PC-3 (cell line): ENCODE results near the gene LUC7L2. TPM values are rescaled to one million over a fixed set of nuclear protein-coding genes. Genes with fewer than 3 reads are reported as not detected.

ENCODE experiments used
- ATAC-seq: fragments of 200-7000 bp; cut with Tn5 transposase; 2 replicates; pipeline ENCODE4 v1.9.1; 2020; ENCODE audit warnings: mild to moderate bottlenecking, moderate library complexity
- BruUV-seq: library from RNA; stranded (reverse); fragments of 400-500 nt; replicated peaks from 2 replicates; lab custom pipeline; 2021; lab: Mats Ljungman, UMichigan
- CTCF ChIA-PET: fragments of 300-600 bp; sonication (Branson Sonifier 250); formaldehyde crosslinking; loops from one replicate; lab custom pipeline; 2022; ENCODE audit warnings: antibody characterized with exemption; lab: Charles Lee
- POLR2A ChIA-PET: fragments of 300-600 bp; sonication (Branson Sonifier 250); formaldehyde crosslinking; loops from one replicate; lab custom pipeline; 2022; ENCODE audit warnings: antibody characterized with exemption; ENCODE audit not compliant: unreplicated experiment; lab: Charles Lee
- DNase-seq: peaks from one replicate; pipeline ENCODE4 v3.0.0-alpha.2; 2015
- H2AFZ ChIP-seq: fragments of 300-600 bp; sonication (generic); 2 replicates; pipeline ENCODE4 v1.6.0; 2016; ENCODE audit warnings: antibody characterized with exemption, low read length
- H3F3A ChIP-seq: fragments of 300-600 bp; sonication (generic); one replicate; pipeline ENCODE4 v1.6.0; 2017; ENCODE audit warnings: antibody characterized with exemption, low read length, control low read depth, mild to moderate bottlenecking; ENCODE audit not compliant: unreplicated experiment
- H3K27ac ChIP-seq: fragments of 300-600 bp; sonication (generic); 2 replicates; pipeline ENCODE4 v1.5.1; 2016; ENCODE audit warnings: mild to moderate bottlenecking, low read length
- H3K27me3 ChIP-seq: fragments of 300-600 bp; sonication (generic); 2 replicates; pipeline ENCODE4 v1.6.1; 2016; ENCODE audit warnings: low read length, mixed read lengths
- H3K36me3 ChIP-seq: fragments of 300-600 bp; sonication (generic); 2 replicates; pipeline ENCODE4 v1.6.1; 2016; ENCODE audit warnings: low read depth, mixed run types, low read length, mixed read lengths
- H3K4me1 ChIP-seq: fragments of 300-600 bp; sonication (generic); 2 replicates; pipeline ENCODE4 v1.5.1; 2016; ENCODE audit warnings: low read length; ENCODE audit not compliant: insufficient read depth
- H3K4me2 ChIP-seq: fragments of 300-600 bp; sonication (generic); 2 replicates; pipeline ENCODE4 v1.6.0; 2016; ENCODE audit warnings: low read length
- H3K4me3 ChIP-seq: fragments of 300-600 bp; sonication (generic); 2 replicates; pipeline ENCODE4 v1.5.1; 2016; ENCODE audit warnings: mild to moderate bottlenecking, low read length, mixed read lengths
- H3K79me2 ChIP-seq: fragments of 300-600 bp; sonication (generic); 2 replicates; pipeline ENCODE4 v1.6.1; 2017; ENCODE audit warnings: low read length, mixed read lengths
- H3K9ac ChIP-seq: fragments of 300-600 bp; sonication (generic); 2 replicates; pipeline ENCODE4 v1.6.0; 2016; ENCODE audit warnings: mild to moderate bottlenecking, low read length
- H3K9me2 ChIP-seq: fragments of 300-600 bp; sonication (generic); replicated peaks from 2 replicates; pipeline ENCODE4 v1.6.1; 2016; ENCODE audit warnings: mixed run types, low read length, mixed read lengths
- H3K9me3 ChIP-seq: fragments of 300-600 bp; sonication (generic); 2 replicates; pipeline ENCODE4 v1.6.1; 2016; ENCODE audit warnings: low read length, mixed read lengths
- H4K20me1 ChIP-seq: fragments of 300-600 bp; sonication (generic); 2 replicates; pipeline ENCODE4 v1.6.1; 2016; ENCODE audit warnings: low read length, mixed read lengths
- EZH2 ChIP-seq: fragments of 300-600 bp; sonication (generic); IDR thresholded peaks from one replicate; pipeline ENCODE4 v1.6.1; 2017; ENCODE audit warnings: antibody characterized with exemption, mild to moderate bottlenecking, low read length; ENCODE audit not compliant: unreplicated experiment
- EZH2phosphoT487 ChIP-seq: fragments of 300-600 bp; sonication (generic); IDR thresholded peaks from 2 replicates; pipeline ENCODE4 v1.6.1; 2018; ENCODE audit warnings: mild to moderate bottlenecking, antibody characterized with exemption, low read length, borderline replicate concordance
- intact Hi-C: fragments of 100-400 bp; cut with micrococcal nuclease; formaldehyde crosslinking; loops from 2 replicates; pipeline ENCODE4 v1.9.0; 2023
- total RNA-seq: library from RNA; depleted of rRNA; stranded (reverse); fragments of >200 nt; gene quantifications from 2 replicates; pipeline ENCODE4 v1.2.3, GENCODE V29; 2014
- TF ChIP-seq, protein P1 (sequence below): fragments of 300-600 bp; sonication (generic); conservative IDR thresholded peaks from 2 replicates; pipeline ENCODE4 v1.5.1; 2017; ENCODE audit warnings: antibody characterized with exemption, low read depth, mild to moderate bottlenecking, low read length

LUC7L2 gene
- total RNA-seq, 1 experiment from 2014 or later = 67.4 TPM

DNA sequence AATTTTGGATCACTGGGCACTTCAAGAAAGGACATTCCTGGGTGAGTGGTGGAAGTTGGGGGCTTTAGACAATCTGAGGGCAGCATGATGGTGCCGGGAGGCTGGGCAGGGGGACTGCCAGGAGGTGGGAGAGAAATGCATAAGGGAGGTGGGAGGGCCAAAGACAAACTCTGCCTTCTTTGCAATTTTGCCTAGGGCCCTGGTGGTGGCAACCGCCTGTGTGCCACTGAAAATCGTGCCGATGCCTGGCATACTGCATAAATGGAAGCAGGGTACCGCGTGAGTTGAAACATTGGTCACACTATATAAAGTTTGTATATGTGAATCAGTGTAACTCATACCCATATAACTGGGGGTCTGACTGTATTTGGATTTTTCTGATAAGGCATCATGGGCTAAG is 3.3 kb downstream of the LUC7L2 start:
- no peaks in the 10 kb centered on the region for H3K27me3 ChIP-seq
- H3K4me1 ChIP-seq = peaks cover 14% of the 10 kb centered on the region; the same call in 1 of the 2 replicates
- peaks cover 63% of the 10 kb centered on the region for H4K20me1 ChIP-seq
- no peak overlapping the region for H2AFZ ChIP-seq
- H3K36me3 ChIP-seq = peaks cover 27% of the 10 kb centered on the region
- no peak overlapping the region for H3K4me3 ChIP-seq
- DNase-seq (no peak), ATAC-seq (no peak)
- intact Hi-C loops = loop anchor here (5.0 kb wide), 1 partner anchor 256 kb away; the partner anchor contains the start of gene ZC3HAV1
- H3K9ac ChIP-seq = no peak overlapping the region
- ChIA-PET CTCF (no interaction called here), POLR2A (no interaction called here)
- no peaks in the 10 kb centered on the region for H3K9me2 ChIP-seq
- BruUV-seq = no TSS peak
- H3K9me3 ChIP-seq = no peaks in the 10 kb centered on the region
- no peaks in the 10 kb centered on the region for H3F3A ChIP-seq
- H3K79me2 ChIP-seq = peaks cover 94% of the 10 kb centered on the region
- H3K27ac ChIP-seq = no peak overlapping the region
- peak overlapping the region; percentile 90 for H3K4me2 ChIP-seq
- TF ChIP-seq EZH2 (no peak), EZH2phosphoT487 (no peak)
- TF ChIP-seq, protein P1, sequence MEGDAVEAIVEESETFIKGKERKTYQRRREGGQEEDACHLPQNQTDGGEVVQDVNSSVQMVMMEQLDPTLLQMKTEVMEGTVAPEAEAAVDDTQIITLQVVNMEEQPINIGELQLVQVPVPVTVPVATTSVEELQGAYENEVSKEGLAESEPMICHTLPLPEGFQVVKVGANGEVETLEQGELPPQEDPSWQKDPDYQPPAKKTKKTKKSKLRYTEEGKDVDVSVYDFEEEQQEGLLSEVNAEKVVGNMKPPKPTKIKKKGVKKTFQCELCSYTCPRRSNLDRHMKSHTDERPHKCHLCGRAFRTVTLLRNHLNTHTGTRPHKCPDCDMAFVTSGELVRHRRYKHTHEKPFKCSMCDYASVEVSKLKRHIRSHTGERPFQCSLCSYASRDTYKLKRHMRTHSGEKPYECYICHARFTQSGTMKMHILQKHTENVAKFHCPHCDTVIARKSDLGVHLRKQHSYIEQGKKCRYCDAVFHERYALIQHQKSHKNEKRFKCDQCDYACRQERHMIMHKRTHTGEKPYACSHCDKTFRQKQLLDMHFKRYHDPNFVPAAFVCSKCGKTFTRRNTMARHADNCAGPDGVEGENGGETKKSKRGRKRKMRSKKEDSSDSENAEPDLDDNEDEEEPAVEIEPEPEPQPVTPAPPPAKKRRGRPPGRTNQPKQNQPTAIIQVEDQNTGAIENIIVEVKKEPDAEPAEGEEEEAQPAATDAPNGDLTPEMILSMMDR = no peak

DNA sequence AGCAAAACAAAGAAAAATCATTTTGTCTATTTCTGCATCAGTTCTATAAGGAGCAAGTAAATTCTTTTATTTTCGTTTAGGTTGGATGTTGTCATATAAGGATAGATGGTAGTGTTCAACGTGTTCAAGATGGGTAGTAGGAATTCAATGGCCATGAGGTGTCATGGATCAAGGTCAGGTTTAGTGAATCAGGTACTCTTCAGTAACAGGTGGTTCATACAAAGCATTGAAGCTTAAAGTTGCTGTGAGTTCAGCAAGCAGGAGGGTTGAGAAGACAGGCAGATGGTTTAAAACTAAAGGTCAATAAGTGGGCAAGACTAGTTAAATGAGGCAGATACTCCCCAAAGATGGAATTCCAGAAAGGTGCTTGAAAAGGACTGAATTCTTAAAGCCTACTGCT is 5.6 kb downstream of the LUC7L2 start:
- Histone ChIP-seq H3K27me3 (no peaks in the 10 kb centered on the region), H2AFZ (no peak overlapping the region), H3K4me3 (no peak overlapping the region), H3K9me2 (no peaks in the 10 kb centered on the region), H3K4me2 (no peak overlapping the region), H4K20me1 (peaks cover 77% of the 10 kb centered on the region), H3K79me2 (peaks cover 100% of the 10 kb centered on the region), H3K9me3 (no peaks in the 10 kb centered on the region), H3K9ac (no peak overlapping the region), H3K4me1 (peaks cover 10% of the 10 kb centered on the region; the same call in 1 of the 2 replicates), H3K27ac (no peak overlapping the region), H3F3A (no peaks in the 10 kb centered on the region), H3K36me3 (peaks cover 27% of the 10 kb centered on the region)
- ChIA-PET CTCF (no interaction called here), POLR2A (no interaction called here)
- no TSS peak for BruUV-seq
- TF ChIP-seq, protein P1 = no peak
- TF ChIP-seq EZH2 (no peak), EZH2phosphoT487 (no peak)
- no peak for DNase-seq
- intact Hi-C loops = no loop called here
- no peak for ATAC-seq

GRCh38 chr7:139366400-139366799 is 6.7 kb downstream of the LUC7L2 start:
- H3K4me2 ChIP-seq = no peak overlapping the region
- no peaks in the 10 kb centered on the region for H3K9me3 ChIP-seq
- H3K36me3 ChIP-seq = peaks cover 27% of the 10 kb centered on the region
- H3K27me3 ChIP-seq = no peaks in the 10 kb centered on the region
- no peak overlapping the region for H3K27ac ChIP-seq
- no peak for ATAC-seq
- no peaks in the 10 kb centered on the region for H3F3A ChIP-seq
- H3K9me2 ChIP-seq = no peaks in the 10 kb centered on the region
- BruUV-seq = no TSS peak
- H3K4me1 ChIP-seq = peaks cover 10% of the 10 kb centered on the region; the same call in 1 of the 2 replicates
- no peak for TF ChIP-seq EZH2
- TF ChIP-seq, protein P1 = no peak
- no peak for TF ChIP-seq EZH2phosphoT487
- H3K9ac ChIP-seq = no peak overlapping the region
- H3K79me2 ChIP-seq = peaks cover 100% of the 10 kb centered on the region
- peaks cover 75% of the 10 kb centered on the region for H4K20me1 ChIP-seq
- no peak overlapping the region for H3K4me3 ChIP-seq
- POLR2A ChIA-PET = no interaction called here
- intact Hi-C loops = no loop called here
- no peak overlapping the region for H2AFZ ChIP-seq
- no peak for DNase-seq
- CTCF ChIA-PET = no interaction called here
